ENCODE data around the gene MRGPRG.

The MRGPRG gene

DNA sequence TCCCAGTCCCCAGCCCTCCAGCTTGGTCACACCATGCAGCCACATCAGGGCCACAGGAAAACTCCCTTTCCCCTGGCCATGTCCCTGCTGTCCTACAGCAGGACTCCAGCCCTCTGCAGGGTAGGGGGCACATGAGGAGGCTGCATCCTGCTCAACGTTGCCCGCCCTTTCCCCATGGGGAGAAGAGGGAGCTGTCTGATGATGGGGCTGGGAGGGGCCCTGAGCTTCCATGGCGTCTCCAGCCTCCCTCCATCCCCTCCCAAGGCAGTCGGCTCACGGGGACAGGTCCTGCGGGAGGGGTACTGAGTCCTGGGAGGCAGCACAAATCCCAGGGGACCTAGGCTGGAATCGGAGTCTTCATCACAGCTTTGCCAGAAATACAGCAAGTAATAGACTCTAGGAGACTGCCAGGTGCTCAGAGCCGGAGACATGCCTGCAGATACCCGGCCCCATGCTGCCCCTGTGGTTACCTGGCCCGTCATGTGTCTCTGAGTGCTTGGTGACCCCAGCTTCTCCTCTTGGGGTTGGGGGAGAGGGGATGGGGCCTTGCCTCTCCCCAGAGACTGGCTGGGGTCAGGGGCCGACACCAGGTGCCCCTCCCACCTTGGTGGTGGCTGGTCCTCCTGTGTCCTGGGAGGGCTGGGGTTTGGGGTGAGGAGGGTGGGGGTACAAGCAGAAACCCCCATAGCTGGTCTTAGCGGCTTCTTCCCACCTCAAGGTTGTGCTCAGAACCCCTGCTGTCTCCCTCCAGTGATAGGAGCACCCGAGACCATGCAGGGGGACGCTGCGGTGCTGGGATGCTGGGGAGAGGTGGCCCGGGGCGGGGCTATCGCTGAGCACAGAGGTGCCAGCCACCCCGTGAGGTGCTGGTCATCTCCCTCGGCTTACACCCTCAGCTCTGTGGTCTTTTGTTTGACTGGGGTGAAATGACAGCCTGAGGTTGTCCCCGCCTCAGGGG lies 11.3 kb upstream of the MRGPRG start:
- POLR2A ChIA-PET, result no interaction called here
- CTCF ChIA-PET, result no interaction called here
- TF ChIP-seq, protein P1, sequence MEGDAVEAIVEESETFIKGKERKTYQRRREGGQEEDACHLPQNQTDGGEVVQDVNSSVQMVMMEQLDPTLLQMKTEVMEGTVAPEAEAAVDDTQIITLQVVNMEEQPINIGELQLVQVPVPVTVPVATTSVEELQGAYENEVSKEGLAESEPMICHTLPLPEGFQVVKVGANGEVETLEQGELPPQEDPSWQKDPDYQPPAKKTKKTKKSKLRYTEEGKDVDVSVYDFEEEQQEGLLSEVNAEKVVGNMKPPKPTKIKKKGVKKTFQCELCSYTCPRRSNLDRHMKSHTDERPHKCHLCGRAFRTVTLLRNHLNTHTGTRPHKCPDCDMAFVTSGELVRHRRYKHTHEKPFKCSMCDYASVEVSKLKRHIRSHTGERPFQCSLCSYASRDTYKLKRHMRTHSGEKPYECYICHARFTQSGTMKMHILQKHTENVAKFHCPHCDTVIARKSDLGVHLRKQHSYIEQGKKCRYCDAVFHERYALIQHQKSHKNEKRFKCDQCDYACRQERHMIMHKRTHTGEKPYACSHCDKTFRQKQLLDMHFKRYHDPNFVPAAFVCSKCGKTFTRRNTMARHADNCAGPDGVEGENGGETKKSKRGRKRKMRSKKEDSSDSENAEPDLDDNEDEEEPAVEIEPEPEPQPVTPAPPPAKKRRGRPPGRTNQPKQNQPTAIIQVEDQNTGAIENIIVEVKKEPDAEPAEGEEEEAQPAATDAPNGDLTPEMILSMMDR (IDR thresholded peaks at IDR 0.05; ENCODE audit: control extremely low read depth, extremely low read depth, low read depth, missing control alignments), result no peak
- DNase-seq (ENCODE audit: extremely low spot score), result no peak

DNA sequence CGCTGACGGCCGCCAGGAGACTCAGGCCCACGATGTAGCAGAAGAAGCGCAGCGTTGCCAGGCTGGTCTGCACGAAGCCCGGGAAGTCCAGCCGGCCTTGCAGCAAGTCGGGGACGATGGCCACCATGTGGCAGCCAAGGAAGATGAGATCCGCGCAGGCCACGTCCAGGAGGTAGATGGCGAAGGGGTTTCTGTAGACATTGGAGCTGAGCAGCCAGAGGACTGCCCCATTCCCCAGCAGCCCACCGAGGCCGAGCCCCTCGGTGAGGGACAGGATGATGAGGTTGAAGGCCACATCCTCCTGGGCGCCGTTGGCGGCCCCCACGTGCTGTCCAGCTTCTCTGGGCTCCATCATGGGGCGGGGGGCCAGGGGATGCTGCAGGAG lies 9.8 kb upstream of the MRGPRG start:
- TF ChIP-seq, protein P1 (IDR thresholded peaks at IDR 0.05; ENCODE audit: control extremely low read depth, extremely low read depth, low read depth, missing control alignments), result no peak
- ChIA-PET POLR2A (no interaction called here), CTCF (no interaction called here)
- no peak for DNase-seq (ENCODE audit: extremely low spot score)

DNA sequence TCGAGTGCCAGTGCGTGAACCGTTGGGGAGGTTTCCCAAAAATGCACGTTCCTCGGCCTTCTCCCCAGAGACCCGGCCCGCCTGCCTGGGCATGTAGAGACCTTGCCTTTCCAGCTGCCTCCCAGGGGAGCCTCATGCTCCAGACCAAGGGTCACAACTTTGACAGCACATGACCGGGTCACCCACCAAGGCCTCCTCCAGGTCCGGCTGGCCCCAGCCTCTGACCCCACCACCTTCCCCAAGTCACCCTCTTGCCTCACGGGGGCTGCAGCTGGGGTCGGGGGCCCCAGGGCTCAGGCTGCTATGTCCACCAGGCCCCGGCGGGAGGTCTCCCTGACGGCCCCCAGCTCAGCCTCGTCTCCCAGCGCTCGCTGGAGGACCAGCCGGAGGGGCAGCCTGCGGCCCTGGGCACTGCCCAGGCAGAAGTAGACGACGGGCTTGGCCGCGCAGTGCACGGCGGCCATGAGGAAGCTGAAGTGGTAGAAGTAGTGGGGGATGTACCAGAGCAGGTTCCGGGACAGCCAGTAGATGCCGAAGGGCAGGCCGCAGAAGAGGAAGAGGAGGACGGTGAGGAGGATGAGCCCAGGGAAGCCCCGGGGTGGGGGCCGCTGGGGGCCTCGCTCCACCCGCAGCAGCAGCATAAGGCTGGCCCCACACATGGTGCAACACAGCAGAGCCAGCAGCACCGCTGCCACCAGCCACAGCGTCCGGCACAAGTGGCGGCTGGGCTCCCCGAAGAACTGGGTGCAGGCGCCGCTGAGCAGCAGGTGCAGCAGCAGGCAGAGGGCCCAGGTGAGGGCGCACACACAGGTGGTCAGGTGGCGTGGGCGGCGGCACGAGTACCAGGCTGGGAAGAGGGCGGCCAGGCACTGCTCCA lies 9.2 kb upstream of the MRGPRG start:
- ChIA-PET POLR2A (no interaction called here), CTCF (no interaction called here)
- DNase-seq (ENCODE audit: extremely low spot score), result no peak
- TF ChIP-seq, protein P1 (IDR thresholded peaks at IDR 0.05; ENCODE audit: control extremely low read depth, extremely low read depth, low read depth, missing control alignments), result no peak

GRCh38 chr11:3226846-3227567 lies 8.4 kb upstream of the MRGPRG start:
- TF ChIP-seq, protein P1 (IDR thresholded peaks at IDR 0.05; ENCODE audit: control extremely low read depth, extremely low read depth, low read depth, missing control alignments), result no peak
- DNase-seq (ENCODE audit: extremely low spot score), result no peak
- POLR2A ChIA-PET, result no interaction called here
- CTCF ChIA-PET, result no interaction called here

DNA sequence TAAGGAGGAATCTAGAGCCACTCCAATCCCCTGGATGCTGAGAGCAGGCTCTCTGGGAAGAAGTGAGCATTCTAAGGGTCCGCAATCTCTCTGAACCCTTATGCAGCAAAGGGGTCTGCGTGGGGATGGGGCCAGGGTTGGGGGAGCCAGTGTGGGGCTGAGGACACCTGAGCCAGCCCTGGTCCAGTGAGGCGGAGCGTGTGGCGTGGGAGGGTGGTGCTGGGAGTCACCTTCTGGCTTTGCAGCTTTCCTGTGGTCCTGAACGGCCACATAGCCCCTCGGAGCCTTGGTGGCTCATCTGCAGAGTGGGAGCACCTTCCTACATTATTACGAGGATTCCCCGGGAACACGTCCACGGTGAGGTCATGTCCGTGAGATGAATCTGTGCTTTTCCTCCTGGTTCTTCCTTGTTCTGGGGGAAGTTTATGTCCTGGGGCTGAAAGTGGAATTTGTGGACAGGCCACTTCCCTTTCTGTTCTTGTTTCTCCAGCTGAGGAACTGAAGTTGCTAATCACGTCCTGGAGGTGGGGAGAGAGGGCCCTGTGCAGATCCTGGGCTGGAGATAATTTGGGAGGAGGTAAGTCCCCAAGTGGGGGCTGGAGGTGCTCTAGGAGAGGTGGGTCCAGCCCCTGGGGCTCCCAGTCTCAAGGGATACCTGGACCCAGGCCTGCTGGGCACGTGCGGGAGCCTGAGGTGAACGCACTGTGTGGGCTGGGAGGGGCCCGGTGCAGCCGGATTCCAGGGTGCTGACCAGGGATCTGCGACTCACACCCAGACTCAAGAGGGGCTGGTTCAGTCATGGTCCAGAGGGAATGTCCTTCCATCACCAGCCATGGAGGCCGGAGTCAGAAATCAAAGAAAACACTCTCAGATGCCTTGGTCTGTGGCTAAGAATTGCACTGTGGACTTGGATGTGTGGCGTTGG lies 7.5 kb upstream of the MRGPRG start:
- DNase-seq (ENCODE audit: extremely low spot score), result no peak
- ChIA-PET POLR2A (no interaction called here), CTCF (interaction anchor here (1.0 kb wide), 1 partner anchor 693 kb away, joined by 3 read pairs; no protein-coding TSS in a partner anchor)
- TF ChIP-seq, protein P1 (IDR thresholded peaks at IDR 0.05; ENCODE audit: control extremely low read depth, extremely low read depth, low read depth, missing control alignments), result no peak

Measured in GM10248 (cell line).